Activated T-cell treated with anti-CD3 and anti-CD28 coated beads, Interleukin-2, amount 50 U/mL, for 1 hour (primary cell): ENCODE results near the gene ANGPTL2.
"Not testable (repeated sequence)": the region's sequence is repeated elsewhere in the genome, so short reads cannot be mapped to it uniquely, and the experiment has no call there.

Source experiments
- DNase-seq: peaks from one replicate; pipeline ENCODE4 v3.0.0-alpha.2; 2020

The ANGPTL2 gene, protein sequence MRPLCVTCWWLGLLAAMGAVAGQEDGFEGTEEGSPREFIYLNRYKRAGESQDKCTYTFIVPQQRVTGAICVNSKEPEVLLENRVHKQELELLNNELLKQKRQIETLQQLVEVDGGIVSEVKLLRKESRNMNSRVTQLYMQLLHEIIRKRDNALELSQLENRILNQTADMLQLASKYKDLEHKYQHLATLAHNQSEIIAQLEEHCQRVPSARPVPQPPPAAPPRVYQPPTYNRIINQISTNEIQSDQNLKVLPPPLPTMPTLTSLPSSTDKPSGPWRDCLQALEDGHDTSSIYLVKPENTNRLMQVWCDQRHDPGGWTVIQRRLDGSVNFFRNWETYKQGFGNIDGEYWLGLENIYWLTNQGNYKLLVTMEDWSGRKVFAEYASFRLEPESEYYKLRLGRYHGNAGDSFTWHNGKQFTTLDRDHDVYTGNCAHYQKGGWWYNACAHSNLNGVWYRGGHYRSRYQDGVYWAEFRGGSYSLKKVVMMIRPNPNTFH

DNA sequence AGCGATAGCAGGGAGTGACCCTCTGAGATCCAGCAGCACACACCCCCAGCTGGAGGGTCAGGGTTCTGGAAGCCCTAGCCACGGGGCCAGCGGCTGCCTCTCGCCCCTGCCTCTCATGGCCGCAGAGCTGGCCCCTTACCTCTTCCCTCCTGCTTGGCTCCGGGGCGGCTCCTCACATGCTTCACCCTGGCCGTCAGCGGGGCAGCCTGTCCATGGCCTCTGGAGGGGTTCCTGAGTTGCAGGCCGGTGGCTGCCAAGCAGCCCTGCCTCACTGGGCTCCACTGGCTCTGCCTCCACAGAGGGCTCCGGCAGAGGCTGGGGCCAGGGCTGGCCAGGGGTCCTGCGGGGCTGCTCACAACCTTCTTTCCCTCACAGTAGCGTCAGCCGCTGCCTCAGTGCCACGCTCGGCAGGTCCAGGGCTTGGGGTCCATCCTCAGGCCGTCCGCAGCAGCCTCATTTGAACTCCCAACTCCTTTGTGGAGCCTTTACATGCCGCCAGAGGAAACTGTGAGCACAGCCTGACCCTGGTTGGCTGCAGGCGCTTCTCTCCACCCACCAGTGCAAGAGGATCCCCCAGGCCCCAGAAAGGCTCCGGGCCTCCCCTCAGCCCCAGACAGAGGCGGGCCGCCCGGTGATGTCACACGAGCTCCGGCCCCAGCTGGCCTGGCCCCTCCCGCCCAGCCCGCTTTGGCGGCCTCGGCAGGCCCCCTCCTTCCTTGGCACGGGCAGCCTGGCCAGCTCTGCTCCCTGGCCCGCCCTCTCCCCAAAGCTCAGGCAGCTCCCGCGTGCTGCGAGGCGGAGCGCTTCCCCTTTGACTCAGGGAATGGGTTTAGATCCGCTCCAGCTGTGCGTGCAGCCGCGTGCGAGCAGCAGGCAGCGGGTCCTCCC lies at the start of gene ANGPTL2:
ANGPTL2 (minus strand) TSS at position 460 of the 888 bp plus-strand sequence. CDS start 13,904 bp downstream, outside the sequence.
- no peak for DNase-seq

DNA sequence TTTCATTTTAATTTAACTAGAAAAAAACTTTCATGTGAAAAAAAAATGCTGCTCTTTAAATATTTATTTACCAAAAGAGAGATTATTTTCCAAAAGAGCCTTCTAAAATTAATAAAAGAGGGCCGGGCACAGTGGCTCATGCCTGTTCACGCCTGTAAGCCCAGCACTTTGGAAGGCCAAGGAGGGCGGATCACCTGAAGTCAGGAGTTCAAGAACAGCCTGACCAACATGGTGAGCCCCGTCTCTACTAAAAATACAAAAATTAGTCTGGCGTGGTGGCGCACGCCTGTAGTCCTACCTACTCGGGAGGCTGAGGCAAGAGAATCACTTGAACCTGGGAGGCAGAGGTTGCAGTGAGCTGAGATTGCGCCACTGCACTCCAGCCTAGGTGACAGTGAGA lies 48.9 kb upstream of the ANGPTL2 start:
- not testable (repeated sequence) for DNase-seq

DNA sequence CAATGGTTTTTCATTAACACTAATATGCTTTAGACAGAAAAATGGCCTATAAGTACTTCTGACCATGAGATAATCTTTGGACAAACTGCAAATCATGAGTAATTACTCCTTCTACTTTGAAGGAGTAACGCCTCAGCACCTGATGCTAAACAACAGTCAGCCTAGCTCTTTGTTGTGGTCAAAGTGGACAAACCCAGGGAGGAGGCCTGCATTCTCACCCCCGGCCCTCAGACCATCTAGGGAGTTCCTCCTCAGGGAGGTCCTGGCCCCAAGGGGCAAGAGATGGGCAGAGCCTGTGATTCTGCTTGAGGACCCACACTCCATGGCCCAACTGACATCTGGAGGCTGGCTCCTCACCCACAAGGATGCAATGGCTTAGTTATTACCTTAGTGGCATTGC lies 48.2 kb upstream of the ANGPTL2 start:
- DNase-seq, result no peak

DNA sequence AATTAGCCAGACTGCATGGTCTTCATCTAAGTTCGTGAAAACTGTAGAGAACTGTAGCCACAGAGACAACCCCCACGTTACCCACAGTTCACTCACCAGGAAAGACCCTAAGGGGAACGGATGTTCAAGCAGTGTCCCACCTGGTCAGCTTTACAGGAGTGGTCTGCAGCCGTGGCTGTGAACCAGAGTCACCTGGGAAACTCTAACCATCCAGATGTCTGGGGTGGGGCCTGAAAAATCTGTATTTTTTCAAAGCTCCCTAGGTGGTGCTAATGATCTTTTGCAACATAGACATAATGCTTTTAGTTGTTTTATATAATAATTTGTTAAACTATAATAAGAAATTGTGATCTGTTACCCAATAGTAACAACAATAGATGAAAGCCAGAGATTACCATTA lies 47.7 kb upstream of the ANGPTL2 start:
- DNase-seq, result no peak

DNA sequence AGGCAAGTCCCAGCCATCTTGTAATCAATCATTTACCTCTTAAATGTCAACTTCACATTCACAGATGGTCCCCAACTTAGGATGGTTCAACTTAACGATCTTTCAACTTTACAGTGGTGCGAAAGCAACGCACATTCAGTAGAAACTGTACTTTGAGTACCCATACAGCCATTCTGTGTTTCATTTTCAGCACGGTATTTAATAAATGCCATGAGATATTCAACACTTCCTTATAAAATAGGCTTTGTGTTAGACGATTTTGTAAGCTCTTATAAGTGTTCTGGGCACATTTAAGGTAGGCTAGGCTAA lies 47.1 kb upstream of the ANGPTL2 start:
- DNase-seq, result no peak

DNA sequence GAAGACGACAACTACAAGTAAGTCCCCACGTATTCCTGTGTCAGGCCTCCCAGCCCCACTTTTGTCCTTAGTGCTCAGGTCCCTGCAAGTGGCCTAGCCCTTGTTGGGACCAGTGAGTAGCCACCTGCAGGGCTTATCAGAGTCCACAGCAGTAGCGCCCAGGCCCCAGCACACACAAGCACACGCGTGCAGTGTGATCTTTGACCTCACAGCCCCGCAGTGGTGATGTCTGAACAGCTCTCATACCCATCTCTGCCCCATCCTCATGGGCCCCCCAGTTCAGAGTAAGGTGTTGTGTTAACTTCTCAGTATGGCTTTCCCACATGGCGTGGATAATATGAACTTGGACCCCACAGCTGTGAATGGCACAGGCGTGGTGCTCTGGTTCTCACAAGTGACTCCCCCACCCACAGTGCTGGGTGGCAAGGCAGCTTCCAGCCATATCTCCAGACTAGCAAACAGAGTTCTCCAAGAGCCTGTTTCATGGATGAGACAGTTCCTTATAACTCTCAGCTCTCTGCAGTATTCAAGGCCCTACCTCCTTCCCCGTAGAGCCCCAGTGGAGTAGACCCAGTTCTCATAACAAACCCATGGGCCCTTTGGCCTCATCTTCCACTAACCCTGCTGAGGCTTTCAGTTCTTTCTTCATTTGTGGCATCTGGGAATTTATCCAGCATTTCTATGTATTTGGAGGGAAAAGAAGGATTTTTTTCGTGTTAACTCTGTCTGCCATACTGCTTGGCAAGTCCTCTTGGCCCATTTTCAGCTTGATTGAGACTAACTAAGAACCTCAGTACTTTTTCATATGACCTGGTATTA lies 46.5 kb upstream of the ANGPTL2 start:
- DNase-seq, result no peak

DNA sequence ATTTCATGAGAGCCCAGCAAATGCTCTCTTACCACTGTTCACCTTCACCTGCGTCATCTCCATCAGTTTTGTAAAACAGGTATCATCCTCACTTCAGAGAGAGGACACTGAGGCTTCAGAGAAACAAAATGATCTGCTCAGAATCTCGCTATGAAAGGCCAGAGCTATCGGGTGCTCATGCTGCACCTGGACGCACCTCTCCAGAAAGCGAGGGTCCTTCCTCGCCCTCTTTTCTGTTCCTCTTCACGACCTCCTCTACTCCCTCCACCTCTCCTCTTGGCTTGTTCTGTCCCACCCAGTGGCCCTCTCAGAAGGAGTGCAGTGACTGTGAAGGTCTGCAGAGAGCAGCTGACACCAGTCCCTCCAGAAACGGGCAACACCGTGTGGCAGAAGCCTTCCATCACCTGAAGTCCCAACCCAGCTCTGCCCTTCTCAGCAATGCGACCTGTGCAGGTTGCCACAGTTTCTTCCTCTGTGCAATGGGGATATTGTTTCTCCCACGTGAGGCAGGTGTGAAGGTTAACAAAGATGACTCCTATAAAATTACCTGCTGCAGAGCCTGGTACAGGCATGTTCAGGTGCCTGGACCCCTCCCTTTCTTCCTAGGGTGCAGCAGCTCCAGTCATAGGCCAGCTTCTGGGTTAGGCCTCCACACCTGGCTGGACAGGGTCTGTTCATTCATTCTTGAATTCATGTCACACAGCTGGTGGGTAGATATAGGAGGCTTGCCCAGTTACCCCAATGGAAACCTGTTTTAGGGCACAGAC lies 45.3 kb upstream of the ANGPTL2 start:
- DNase-seq, result no peak

DNA sequence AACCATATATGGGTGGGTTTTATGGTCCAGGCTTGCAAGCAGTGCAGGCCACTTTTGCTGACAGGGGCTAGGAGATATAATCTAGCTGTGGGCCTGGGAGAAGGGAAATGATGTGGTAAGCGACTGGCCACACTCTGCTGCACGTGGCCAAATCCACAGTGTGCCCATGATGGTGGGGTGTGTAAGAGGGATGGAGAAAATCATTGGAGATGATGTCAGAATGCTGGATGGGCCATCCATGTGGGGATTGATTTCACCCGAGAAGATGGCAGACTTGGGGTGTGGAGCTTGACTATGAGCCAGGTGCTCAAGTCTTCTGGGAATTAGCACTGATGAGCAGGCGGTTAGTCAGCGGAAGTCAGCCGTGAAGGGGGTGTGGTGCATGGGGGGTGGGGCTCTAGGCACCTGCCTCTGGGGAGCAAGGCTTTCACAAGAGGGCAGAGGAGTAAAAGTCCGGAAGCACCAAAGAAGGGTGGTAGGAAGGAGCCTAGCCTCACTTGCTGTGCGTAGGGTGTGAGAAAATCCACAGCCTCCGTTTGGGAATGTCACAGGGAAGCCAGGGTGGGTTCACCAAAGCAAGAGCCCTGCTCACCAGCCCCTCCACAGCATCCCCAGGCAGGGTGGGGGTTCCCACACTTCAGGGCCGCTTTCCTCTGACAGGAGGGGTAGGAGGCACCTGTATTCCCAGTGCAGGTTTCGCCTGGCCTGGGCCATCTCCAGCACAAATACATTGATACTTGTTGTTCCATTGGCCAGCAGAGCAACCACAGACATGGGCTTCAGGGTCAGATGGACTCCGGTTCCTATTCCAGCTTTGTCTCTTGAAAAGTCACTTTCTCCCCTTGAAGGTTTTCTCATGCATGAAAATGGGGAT lies 44.5 kb upstream of the ANGPTL2 start:
- no peak for DNase-seq

DNA sequence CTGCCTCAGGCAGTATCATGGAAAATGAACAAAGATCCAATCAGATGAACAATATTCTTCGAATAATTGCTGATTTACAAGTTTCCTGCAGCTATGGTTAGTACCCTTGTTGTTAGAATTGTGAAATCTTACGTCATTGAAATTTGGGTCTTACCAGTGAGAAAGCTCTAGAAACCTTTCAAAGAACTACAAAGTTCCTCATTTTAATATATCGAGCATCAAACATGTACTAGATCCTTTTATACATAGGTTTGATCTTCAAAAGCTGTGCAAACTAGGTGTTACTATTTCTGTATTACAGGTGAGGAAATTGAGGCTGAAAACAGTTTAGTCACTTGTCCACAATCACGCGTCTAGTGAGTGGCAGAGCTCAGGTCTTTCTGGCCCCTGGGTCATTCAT lies 43.7 kb upstream of the ANGPTL2 start:
- DNase-seq, result no peak

DNA sequence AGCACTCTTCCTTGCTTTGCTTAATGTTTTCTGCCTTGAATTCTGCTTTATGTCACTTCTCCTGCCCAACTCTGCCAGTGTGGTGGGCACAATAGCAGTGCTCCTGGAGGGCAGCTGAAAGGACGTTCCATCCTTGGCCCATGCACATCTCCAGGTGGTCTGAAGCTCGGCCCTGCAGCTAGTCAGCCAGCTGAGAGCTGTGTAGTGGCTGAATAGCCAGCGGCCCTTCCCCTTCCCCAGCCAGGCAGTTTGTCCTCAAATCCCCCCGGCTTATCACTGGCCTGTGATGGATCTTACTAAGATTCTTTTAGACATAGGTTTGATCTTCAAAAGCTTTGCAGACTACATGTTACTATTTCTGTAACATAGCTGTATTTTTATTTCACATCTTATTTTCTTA lies 42.7 kb upstream of the ANGPTL2 start:
- no peak for DNase-seq

DNA sequence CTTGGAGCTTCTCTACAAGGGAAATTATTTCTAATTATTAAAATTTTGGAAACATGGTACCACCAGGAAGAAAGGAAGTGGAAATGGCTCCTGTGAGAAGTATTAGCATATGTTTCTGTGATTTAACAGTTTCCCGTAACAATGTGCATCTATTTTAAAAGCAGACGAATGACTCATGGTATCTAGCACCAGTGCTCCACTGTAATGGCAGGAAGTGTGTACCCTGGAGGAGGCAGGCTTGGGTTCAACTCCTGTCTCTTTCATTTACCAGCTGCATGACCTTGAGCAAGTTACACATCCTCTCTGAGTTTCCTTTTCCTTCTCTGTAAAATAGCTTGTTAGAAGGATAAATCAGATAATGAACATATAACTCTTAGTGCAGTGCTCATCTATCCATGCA lies 41.0 kb upstream of the ANGPTL2 start:
- DNase-seq, result no peak

DNA sequence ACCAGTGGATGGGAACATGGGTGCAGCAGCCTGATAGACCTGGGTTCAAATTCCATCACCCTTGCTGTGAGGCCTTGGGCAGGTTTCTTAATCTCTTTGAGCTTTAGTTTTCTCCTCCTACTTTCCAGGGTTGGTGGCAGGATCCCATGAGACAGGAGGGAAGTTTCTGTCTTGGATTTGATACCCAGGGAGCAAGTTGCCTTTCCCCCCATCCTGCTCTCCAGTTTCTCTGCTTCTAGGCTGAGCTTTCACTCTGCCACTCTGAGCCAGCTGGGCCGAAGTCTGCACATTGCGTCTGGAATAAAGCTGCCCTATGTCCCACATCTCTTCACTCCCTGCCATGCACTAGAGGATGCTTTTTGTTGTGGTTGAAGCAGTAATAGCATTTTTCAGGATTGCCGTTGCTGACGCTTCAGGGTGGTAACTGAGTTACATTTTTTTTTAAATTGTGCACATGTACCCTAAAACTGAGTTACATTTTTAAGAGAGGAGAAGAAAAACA lies 40.5 kb upstream of the ANGPTL2 start:
- DNase-seq, result no peak

DNA sequence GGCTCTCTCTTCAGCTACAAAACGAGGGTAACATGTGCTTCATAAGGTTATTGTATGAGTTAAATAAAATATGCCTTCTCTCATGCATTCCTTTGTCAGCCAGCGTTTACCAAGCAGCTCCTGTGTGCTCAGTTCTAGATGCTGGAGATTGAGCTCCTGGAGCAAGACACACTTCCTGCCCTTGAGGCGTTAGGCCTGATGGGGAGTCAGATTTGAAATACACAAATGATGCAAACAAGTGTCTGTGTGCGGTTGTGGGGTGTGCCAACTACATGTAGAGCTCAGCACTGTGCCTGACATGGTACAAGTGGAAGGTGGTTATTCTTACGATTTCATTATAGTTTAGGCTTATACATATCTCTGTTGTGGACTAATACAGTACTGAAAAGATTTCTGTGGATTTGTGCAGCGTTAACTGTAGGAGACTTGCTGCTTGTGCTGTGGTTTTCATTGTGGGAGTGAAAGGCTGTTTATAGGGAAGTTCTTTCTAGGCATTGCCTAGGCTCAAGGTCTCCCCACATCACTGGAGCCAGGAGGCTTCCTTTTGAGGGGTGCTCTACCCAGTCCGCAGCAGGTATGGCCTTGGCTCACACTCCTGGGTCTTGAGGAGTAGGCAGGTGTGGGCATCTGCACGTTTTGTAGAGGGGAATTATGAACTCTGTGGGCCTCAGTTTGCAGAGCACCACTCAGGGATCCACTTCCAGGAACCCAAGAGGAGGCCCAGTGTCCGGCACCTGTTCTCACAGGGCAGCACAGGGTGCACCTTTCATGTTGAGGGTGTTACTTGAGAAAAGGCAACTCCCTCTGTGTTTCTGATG lies 39.8 kb upstream of the ANGPTL2 start:
- DNase-seq, result no peak

DNA sequence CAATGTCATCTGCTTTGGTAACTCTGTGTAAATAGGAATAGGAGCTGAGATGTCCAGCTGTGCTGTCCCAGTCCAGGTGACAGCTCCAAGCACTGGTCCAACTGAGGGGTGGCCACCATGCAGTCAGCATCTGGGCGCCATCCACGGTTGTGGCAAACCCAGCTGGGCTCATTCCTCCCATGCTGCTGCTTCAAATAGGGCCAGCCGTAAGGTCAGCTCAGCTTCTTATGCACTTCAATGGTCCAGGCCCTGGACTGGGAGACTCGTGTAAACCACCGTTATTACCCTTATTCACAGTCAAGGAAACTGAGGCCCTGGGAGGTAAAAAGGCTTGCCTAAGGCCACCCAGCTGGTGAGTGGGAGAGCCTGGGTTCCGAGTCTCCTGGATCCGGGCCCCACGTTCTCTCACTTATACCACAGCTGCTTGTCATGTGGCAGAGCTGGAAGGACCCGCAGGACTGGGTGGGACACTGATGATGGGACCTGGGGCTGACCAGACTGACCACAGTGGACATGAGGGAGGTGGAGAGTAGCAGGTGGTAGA lies 38.7 kb upstream of the ANGPTL2 start:
- DNase-seq, result no peak

DNA sequence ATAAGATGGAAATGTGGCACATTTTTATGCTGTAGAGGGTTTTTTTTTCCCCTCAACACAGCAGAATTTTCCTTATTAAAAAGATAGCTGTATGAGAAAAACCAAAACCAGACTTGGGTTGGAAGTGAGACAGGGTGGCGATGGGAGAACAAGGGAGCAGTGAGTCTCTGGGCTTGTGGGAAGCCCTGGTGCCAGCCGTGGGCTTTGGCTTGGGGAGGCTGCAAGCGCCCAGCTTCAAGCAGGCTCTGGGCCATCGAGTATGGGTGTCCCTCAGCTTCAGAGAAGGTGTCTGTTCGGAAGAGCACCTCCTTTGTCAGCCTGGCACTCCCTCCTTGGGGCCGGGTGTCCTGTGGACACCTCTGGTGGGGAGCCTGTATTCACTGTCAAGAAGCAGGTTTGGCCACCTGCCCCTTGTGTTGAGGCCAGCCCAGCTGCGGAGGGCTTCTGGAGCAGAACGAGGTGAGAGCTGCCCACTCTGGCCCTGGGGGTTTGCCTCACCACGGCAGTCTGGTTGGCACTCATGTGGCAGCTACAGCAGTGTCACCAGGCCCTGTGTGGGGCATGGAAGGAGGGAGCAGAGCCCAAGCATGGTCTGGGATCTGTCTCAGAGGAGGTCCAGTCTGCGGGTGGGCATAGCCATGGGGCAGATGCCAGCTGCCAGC lies 37.6 kb upstream of the ANGPTL2 start:
- no peak for DNase-seq

DNA sequence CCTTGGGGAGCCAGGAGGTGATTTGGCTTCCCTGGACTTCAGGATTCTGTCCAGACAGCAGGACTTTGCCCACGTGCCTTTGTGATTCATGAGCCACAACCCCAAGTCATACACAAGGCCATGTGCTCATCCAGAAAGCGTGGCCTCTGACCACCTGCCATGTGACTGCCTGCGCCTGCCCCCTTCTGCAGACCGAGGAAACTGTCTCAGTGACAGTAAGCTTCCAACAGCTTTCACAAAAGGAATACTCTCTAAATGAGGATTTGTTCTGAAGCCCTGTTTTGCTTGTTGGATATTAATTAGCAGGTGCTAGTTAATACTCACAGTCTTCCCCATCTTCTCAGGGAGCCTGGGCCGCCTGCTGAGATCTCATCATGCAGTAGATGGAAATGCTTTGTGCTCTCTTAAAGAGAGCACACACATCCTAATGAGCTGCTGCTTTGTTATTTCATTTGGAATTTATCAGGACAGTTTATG lies 36.9 kb upstream of the ANGPTL2 start:
- no peak for DNase-seq

DNA sequence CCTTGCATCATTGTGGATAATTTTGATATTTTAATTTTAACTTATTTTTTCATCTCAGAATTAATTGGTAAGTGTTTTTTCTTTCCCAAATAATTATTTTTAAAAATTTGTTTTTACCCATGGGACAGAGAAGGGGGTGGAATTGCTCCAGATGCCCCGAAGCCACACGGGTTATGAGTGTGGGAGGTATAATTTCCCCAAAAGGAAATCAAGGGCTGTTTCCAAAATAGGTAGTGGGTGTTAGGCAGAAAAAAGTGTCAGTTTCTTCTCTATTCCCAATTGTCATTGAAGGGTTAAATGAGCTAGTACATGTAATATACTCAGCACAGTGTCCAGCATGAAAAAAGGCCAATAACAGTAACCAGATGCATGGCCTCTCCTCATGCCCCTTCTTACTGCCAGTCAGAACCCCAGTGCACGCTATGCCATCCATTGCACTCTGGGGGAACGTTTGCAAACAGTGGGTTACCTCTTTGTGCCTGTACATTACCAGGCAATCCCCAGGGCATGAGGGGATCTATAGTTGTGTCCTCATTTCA lies 36.4 kb upstream of the ANGPTL2 start:
- DNase-seq, result no peak

DNA sequence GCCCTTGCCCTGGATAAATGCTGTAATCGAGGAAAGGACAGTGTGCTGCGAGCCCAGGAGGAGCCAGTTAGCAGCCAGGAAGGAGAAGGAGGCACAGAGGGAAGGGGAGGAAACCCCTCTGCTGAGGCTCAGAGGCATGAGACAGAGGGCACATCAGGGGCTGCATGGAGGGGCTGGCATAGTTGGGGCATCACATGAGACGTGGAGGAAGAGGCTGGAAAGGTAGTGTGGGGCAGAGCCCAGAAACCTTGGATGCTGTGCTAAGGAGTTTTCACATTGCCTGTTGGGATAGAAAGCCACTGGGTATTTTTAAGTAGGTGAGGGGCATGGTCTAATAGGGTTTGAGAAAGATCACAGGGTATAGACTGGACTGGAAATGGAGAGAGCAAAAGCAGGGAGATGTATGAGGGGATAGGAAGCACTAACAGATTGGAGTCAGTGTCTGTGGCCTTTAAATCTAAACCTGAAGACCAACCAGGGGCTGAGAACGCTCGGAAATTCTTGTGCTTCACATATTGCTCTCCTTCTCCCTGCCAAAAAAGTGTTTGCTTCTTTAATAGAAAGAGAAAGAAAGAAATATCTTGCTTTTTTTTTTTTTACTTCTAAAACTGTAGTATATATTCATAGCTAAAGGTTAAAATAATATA lies 33.0 kb upstream of the ANGPTL2 start:
- no peak for DNase-seq
